ENCODE results near the gene DDX42.

DDX42 gene

GRCh38 chr17:63774141-63774968, at the start of gene DDX42:
DDX42 (plus strand) TSS chr17:63774170; CDS start chr17:63787050, 12,880 bp downstream.
- peak; percentile 45 for DNase-seq (ENCODE audit: low read depth)
- TF ChIP-seq, protein P1, sequence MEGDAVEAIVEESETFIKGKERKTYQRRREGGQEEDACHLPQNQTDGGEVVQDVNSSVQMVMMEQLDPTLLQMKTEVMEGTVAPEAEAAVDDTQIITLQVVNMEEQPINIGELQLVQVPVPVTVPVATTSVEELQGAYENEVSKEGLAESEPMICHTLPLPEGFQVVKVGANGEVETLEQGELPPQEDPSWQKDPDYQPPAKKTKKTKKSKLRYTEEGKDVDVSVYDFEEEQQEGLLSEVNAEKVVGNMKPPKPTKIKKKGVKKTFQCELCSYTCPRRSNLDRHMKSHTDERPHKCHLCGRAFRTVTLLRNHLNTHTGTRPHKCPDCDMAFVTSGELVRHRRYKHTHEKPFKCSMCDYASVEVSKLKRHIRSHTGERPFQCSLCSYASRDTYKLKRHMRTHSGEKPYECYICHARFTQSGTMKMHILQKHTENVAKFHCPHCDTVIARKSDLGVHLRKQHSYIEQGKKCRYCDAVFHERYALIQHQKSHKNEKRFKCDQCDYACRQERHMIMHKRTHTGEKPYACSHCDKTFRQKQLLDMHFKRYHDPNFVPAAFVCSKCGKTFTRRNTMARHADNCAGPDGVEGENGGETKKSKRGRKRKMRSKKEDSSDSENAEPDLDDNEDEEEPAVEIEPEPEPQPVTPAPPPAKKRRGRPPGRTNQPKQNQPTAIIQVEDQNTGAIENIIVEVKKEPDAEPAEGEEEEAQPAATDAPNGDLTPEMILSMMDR (conservative IDR thresholded peaks at IDR 0.05; ENCODE audit: control insufficient read depth, insufficient read depth, low read depth, low read length) = no peak
- peak within 1 kb of the TSS; percentile 98 for H3K4me3 ChIP-seq (ENCODE audit: control insufficient read depth, low read depth, low read length)

DNA sequence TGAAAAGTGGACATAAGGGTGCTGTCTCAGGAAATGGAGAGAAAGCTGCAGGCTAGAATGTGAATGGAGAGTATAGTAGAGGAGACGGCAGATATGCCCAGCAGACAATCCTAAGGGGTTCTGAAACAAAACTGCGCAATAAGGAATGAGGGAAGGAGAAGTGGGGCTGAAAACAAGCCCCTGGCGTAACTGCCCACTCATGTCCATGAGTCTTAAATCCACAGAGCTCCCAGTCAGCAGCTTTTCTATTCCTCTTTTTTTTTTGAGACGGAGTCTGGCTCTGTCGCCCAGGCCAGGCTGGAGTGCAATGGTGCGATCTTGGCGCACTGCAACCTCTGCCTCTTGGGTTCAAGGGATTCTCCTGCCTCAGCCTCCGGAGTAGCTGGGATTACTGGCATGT, 38.3 kb upstream of the DDX42 start:
- TF ChIP-seq, protein P1 (conservative IDR thresholded peaks at IDR 0.05; ENCODE audit: control insufficient read depth, insufficient read depth, low read depth, low read length) = no peak
- no peak for DNase-seq (ENCODE audit: low read depth)
- no peak overlapping the region for H3K4me3 ChIP-seq (ENCODE audit: control insufficient read depth, low read depth, low read length)

DNA sequence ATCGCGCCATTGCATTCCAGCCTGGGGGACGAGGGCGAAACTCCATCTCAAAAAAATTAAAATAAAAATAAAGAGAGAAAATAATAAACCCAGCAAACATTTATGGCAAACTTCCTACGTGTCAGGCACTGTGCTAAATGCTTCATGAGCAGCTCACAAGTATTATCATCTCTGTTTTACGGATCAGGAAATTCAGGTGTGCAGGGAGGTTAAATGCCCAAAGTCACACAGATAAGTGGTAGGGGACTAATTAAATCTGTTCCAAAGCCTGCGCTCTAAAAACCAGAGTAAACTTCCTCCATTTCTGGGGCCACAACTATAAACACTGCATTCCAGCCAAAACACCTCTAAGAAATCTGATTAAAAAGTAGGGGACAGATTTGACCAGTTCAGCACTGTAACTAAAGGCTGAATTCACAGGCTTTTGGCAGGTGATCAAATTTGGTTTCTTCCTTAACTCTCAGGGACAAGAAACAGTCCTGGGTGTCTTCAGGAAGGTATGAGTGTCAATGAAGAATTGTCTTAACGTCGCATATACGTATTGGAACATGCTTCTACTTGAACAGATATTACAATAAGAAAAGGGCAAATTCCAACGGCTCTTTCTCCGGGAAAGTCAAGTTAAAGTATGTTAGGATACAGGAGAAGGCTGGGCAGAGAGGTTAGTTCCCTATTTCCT, 33.4 kb upstream of the DDX42 start:
- peak overlapping the region; percentile 87 for H3K4me3 ChIP-seq (ENCODE audit: control insufficient read depth, low read depth, low read length)
- DNase-seq (ENCODE audit: low read depth) = peak; percentile 14
- TF ChIP-seq, protein P1 (conservative IDR thresholded peaks at IDR 0.05; ENCODE audit: control insufficient read depth, insufficient read depth, low read depth, low read length) = no peak

- peak overlapping the region; percentile 87 for H3K4me3 ChIP-seq (ENCODE audit: control insufficient read depth, low read depth, low read length)
- DNase-seq (ENCODE audit: low read depth) = no peak
- TF ChIP-seq, protein P1 (conservative IDR thresholded peaks at IDR 0.05; ENCODE audit: control insufficient read depth, insufficient read depth, low read depth, low read length) = no peak
Measured at GRCh38 chr17:63741143-63741407, 32.9 kb upstream of the DDX42 start.

- TF ChIP-seq, protein P1 (conservative IDR thresholded peaks at IDR 0.05; ENCODE audit: control insufficient read depth, insufficient read depth, low read depth, low read length) = no peak
- peak; percentile 92 for DNase-seq (ENCODE audit: low read depth)
- H3K4me3 ChIP-seq (ENCODE audit: control insufficient read depth, low read depth, low read length) = peak within 1 kb of the TSS; percentile 87
Measured at GRCh38 chr17:63741408-63742173, 32.4 kb upstream of the DDX42 start, which contains the start of gene STRADA. STRADA (minus strand) TSS chr17:63741799; CDS start chr17:63728369, 13,430 bp downstream.

DNA sequence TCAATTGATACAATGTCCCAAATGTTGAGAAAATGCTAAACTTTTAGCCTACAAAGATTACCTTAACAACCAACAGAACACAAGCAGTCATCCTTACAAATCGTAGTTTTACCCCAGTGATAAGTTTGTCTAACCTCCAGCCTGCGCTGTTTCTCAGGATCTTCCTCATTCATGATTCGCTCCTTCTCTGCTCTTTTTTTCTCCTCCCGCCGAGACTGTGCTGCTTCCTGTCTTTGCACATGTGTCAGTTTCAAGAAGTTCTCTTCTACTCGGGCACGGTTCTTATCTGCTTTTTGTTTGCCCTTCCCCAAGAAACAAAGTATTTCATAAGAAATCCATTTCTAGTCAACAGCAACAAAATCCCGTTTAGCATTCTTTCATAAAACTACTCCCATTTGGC, 22.2 kb upstream of the DDX42 start:
- DNase-seq (ENCODE audit: low read depth) = no peak
- TF ChIP-seq, protein P1 (conservative IDR thresholded peaks at IDR 0.05; ENCODE audit: control insufficient read depth, insufficient read depth, low read depth, low read length) = no peak
- no peak overlapping the region for H3K4me3 ChIP-seq (ENCODE audit: control insufficient read depth, low read depth, low read length)
